ENCODE data around the gene TMEM97. TPM values are rescaled to one million over a fixed set of nuclear protein-coding genes. Genes with fewer than 3 reads are reported as not detected.
"Not testable (repeated sequence)": the region's sequence is repeated elsewhere in the genome, so short reads cannot be mapped to it uniquely, and the experiment has no call there.

The TMEM97 gene
- polyA plus RNA-seq, 2 donors = 7.4 to 8.9 TPM

- Histone ChIP-seq H3K27ac (ENCODE audit: low read depth in 2 of 2, low read length in 1 of 2) (peak overlapping the region; percentile 82 to 92), H3K4me1 (ENCODE audit: control insufficient read depth in 2 of 2, insufficient read depth in 2 of 2, low read length in 1 of 2) (peaks cover 0 to 5% of the 10 kb centered on the region in 2 donors), H3K9me3 (ENCODE audit: control insufficient read depth in 2 of 2, insufficient read depth in 1 of 2, low read depth in 1 of 2, low read length in 1 of 2) (no peaks in the 10 kb centered on the region), H3K4me3 (ENCODE audit: low read depth in 1 of 2, low read length in 2 of 2) (peak overlapping the region; percentile 83 to 87), H3K27me3 (ENCODE audit: control insufficient read depth in 1 of 2, insufficient read depth in 2 of 2, low read length in 2 of 2) (no peaks in the 10 kb centered on the region), H3K36me3 (ENCODE audit: control insufficient read depth in 2 of 2, insufficient read depth in 2 of 2, low read length in 1 of 2) (peaks cover 0 to 11% of the 10 kb centered on the region in 2 donors)
- WGBS, 2 donors = 7 to 9% methylated on average over 18 of the region's 18 CpGs
These were observed 15.7 kb downstream of the TMEM97 start for GRCh38 chr17:28334666-28335200.

- no peaks in the 10 kb centered on the region for H3K27me3 ChIP-seq (ENCODE audit: control insufficient read depth in 1 of 2, insufficient read depth in 2 of 2, low read length in 2 of 2)
- 1% methylated on average over 62 of the region's 62 CpGs for WGBS, 2 donors
- H3K4me3 ChIP-seq (ENCODE audit: low read depth in 1 of 2, low read length in 2 of 2) = peak within 1 kb of the TSS; percentile 83 to 87
- peak within 1 kb of the TSS; percentile 96 for H3K27ac ChIP-seq (ENCODE audit: low read depth in 2 of 2, low read length in 1 of 2)
- peaks cover 4 to 16% of the 10 kb centered on the region in 2 donors for H3K36me3 ChIP-seq (ENCODE audit: control insufficient read depth in 2 of 2, insufficient read depth in 2 of 2, low read length in 1 of 2)
- peaks cover 0 to 5% of the 10 kb centered on the region in 2 donors for H3K4me1 ChIP-seq (ENCODE audit: control insufficient read depth in 2 of 2, insufficient read depth in 2 of 2, low read length in 1 of 2)
- H3K9me3 ChIP-seq (ENCODE audit: control insufficient read depth in 2 of 2, insufficient read depth in 1 of 2, low read depth in 1 of 2, low read length in 1 of 2) = no peaks in the 10 kb centered on the region
These were observed 16.4 kb downstream of the TMEM97 start, which contains the start of the genes IFT20 and TNFAIP1 for GRCh38 chr17:28335201-28335958. Gene IFT20, minus strand, starts transcription at chr17:28335472. Its CDS starts 3,487 bp downstream, at chr17:28331985. Gene TNFAIP1, plus strand, starts transcription at chr17:28335761. Its CDS starts 3,761 bp downstream, at chr17:28339522.

GRCh38 chr17:28335959-28336871, 17.2 kb downstream of the TMEM97 start:
- H3K9me3 ChIP-seq (ENCODE audit: control insufficient read depth in 2 of 2, insufficient read depth in 1 of 2, low read depth in 1 of 2, low read length in 1 of 2) = no peaks in the 10 kb centered on the region
- peaks cover 0 to 5% of the 10 kb centered on the region in 2 donors for H3K4me1 ChIP-seq (ENCODE audit: control insufficient read depth in 2 of 2, insufficient read depth in 2 of 2, low read length in 1 of 2)
- 4% methylated on average over 26 to 29 of the region's 29 CpGs for WGBS, 2 donors
- peak overlapping the region; percentile 83 to 87 for H3K4me3 ChIP-seq (ENCODE audit: low read depth in 1 of 2, low read length in 2 of 2)
- peak overlapping the region; percentile 96 for H3K27ac ChIP-seq (ENCODE audit: low read depth in 2 of 2, low read length in 1 of 2)
- no peaks in the 10 kb centered on the region for H3K27me3 ChIP-seq (ENCODE audit: control insufficient read depth in 1 of 2, insufficient read depth in 2 of 2, low read length in 2 of 2)
- peaks cover 8 to 19% of the 10 kb centered on the region in 2 donors for H3K36me3 ChIP-seq (ENCODE audit: control insufficient read depth in 2 of 2, insufficient read depth in 2 of 2, low read length in 1 of 2)

- peak overlapping the region; percentile 25 to 69 for H3K27ac ChIP-seq (ENCODE audit: low read depth in 2 of 2, low read length in 1 of 2)
- H3K36me3 ChIP-seq (ENCODE audit: control insufficient read depth in 2 of 2, insufficient read depth in 2 of 2, low read length in 1 of 2) = peaks cover 22 to 29% of the 10 kb centered on the region in 2 donors
- no peak overlapping the region for H3K4me3 ChIP-seq (ENCODE audit: low read depth in 1 of 2, low read length in 2 of 2)
- H3K9me3 ChIP-seq (ENCODE audit: control insufficient read depth in 2 of 2, insufficient read depth in 1 of 2, low read depth in 1 of 2, low read length in 1 of 2) = no peaks in the 10 kb centered on the region
- WGBS, 2 donors = 47 to 49% methylated on average over 5 of the region's 5 CpGs
- peaks cover 0 to 5% of the 10 kb centered on the region in 2 donors for H3K4me1 ChIP-seq (ENCODE audit: control insufficient read depth in 2 of 2, insufficient read depth in 2 of 2, low read length in 1 of 2)
- H3K27me3 ChIP-seq (ENCODE audit: control insufficient read depth in 1 of 2, insufficient read depth in 2 of 2, low read length in 2 of 2) = no peaks in the 10 kb centered on the region
These were observed 19.2 kb downstream of the TMEM97 start for GRCh38 chr17:28338056-28338768.

- WGBS, 2 donors = 51 to 82% methylated on average over 8 of the region's 8 CpGs
- not testable (repeated sequence) for H3K4me3 ChIP-seq (ENCODE audit: low read depth in 1 of 2, low read length in 2 of 2); H3K9me3 ChIP-seq (ENCODE audit: control insufficient read depth in 2 of 2, insufficient read depth in 1 of 2, low read depth in 1 of 2, low read length in 1 of 2); H3K4me1 ChIP-seq (ENCODE audit: control insufficient read depth in 2 of 2, insufficient read depth in 2 of 2, low read length in 1 of 2); H3K27me3 ChIP-seq (ENCODE audit: control insufficient read depth in 1 of 2, insufficient read depth in 2 of 2, low read length in 2 of 2)
- H3K27ac ChIP-seq (ENCODE audit: low read depth in 2 of 2, low read length in 1 of 2) = peak overlapping the region; percentile 25 to 69
- peaks cover 27 to 33% of the 10 kb centered on the region in 2 donors for H3K36me3 ChIP-seq (ENCODE audit: control insufficient read depth in 2 of 2, insufficient read depth in 2 of 2, low read length in 1 of 2)
These were observed 19.8 kb downstream of the TMEM97 start for GRCh38 chr17:28338769-28339212.

GRCh38 chr17:28339431-28339830, 20.4 kb downstream of the TMEM97 start:
- Histone ChIP-seq H3K27me3 (ENCODE audit: control insufficient read depth in 1 of 2, insufficient read depth in 2 of 2, low read length in 2 of 2) (no peaks in the 10 kb centered on the region), H3K27ac (ENCODE audit: low read depth in 2 of 2, low read length in 1 of 2) (peak overlapping the region; percentile 42 to 53), H3K36me3 (ENCODE audit: control insufficient read depth in 2 of 2, insufficient read depth in 2 of 2, low read length in 1 of 2) (peaks cover 28 to 38% of the 10 kb centered on the region in 2 donors), H3K9me3 (ENCODE audit: control insufficient read depth in 2 of 2, insufficient read depth in 1 of 2, low read depth in 1 of 2, low read length in 1 of 2) (no peaks in the 10 kb centered on the region), H3K4me3 (ENCODE audit: low read depth in 1 of 2, low read length in 2 of 2) (no peak overlapping the region), H3K4me1 (ENCODE audit: control insufficient read depth in 2 of 2, insufficient read depth in 2 of 2, low read length in 1 of 2) (peaks cover 0 to 10% of the 10 kb centered on the region in 2 donors)
- WGBS, 2 donors = 83 to 84% methylated on average over 15 of the region's 15 CpGs

- 80 to 84% methylated on average over 6 of the region's 6 CpGs for WGBS, 2 donors
These were observed 21.4 kb downstream of the TMEM97 start for GRCh38 chr17:28340374-28340773.

GRCh38 chr17:28341516-28341915, 22.5 kb downstream of the TMEM97 start:
- WGBS, 2 donors = 90 to 94% methylated on average over 11 of the region's 11 CpGs
- no peaks in the 10 kb centered on the region for H3K9me3 ChIP-seq (ENCODE audit: control insufficient read depth in 2 of 2, insufficient read depth in 1 of 2, low read depth in 1 of 2, low read length in 1 of 2)
- peaks cover 0 to 10% of the 10 kb centered on the region in 2 donors for H3K4me1 ChIP-seq (ENCODE audit: control insufficient read depth in 2 of 2, insufficient read depth in 2 of 2, low read length in 1 of 2)
- H3K27ac ChIP-seq (ENCODE audit: low read depth in 2 of 2, low read length in 1 of 2) = no peak overlapping the region
- peaks cover 31 to 46% of the 10 kb centered on the region in 2 donors for H3K36me3 ChIP-seq (ENCODE audit: control insufficient read depth in 2 of 2, insufficient read depth in 2 of 2, low read length in 1 of 2)
- H3K4me3 ChIP-seq (ENCODE audit: low read depth in 1 of 2, low read length in 2 of 2) = no peak overlapping the region
- H3K27me3 ChIP-seq (ENCODE audit: control insufficient read depth in 1 of 2, insufficient read depth in 2 of 2, low read length in 2 of 2) = no peaks in the 10 kb centered on the region

More at GRCh38 chr17:28340374-28340773, 21.4 kb downstream of the TMEM97 start:
- Histone ChIP-seq H3K27me3 (ENCODE audit: control insufficient read depth in 1 of 2, insufficient read depth in 2 of 2, low read length in 2 of 2) (no peaks in the 10 kb centered on the region), H3K27ac (ENCODE audit: low read depth in 2 of 2, low read length in 1 of 2) (no peak overlapping the region), H3K4me1 (ENCODE audit: control insufficient read depth in 2 of 2, insufficient read depth in 2 of 2, low read length in 1 of 2) (peaks cover 0 to 10% of the 10 kb centered on the region in 2 donors), H3K9me3 (ENCODE audit: control insufficient read depth in 2 of 2, insufficient read depth in 1 of 2, low read depth in 1 of 2, low read length in 1 of 2) (no peaks in the 10 kb centered on the region), H3K4me3 (ENCODE audit: low read depth in 1 of 2, low read length in 2 of 2) (no peak overlapping the region), H3K36me3 (ENCODE audit: control insufficient read depth in 2 of 2, insufficient read depth in 2 of 2, low read length in 1 of 2) (peaks cover 31 to 44% of the 10 kb centered on the region in 2 donors)

All from esophagus (tissue), 2 donors.